Endometrial microvascular endothelial cells (primary cell): Measurements from ENCODE around the gene SLC22A17. TPM values are rescaled to one million over a fixed set of nuclear protein-coding genes. Genes with fewer than 3 reads are reported as not detected.

Experiments used
- in situ Hi-C: cut with HindIII; loops from 2 replicates; pipeline ENCODE4 v1.10.0; 2017; ENCODE audit warnings: low sequenced_read_pairs, low pct_unique_long_range_greater_than_20kb; ENCODE audit errors: inconsistent ontology term
- total RNA-seq: library from RNA; depleted of rRNA; stranded (reverse); fragments of >200 nt; gene quantifications from one replicate; pipeline ENCODE4 v1.2.3, GENCODE V29; 2015; ENCODE audit errors: inconsistent ontology term

SLC22A17 gene
- total RNA-seq, 1 donor from 2014 or later, result 0.09 TPM

DNA sequence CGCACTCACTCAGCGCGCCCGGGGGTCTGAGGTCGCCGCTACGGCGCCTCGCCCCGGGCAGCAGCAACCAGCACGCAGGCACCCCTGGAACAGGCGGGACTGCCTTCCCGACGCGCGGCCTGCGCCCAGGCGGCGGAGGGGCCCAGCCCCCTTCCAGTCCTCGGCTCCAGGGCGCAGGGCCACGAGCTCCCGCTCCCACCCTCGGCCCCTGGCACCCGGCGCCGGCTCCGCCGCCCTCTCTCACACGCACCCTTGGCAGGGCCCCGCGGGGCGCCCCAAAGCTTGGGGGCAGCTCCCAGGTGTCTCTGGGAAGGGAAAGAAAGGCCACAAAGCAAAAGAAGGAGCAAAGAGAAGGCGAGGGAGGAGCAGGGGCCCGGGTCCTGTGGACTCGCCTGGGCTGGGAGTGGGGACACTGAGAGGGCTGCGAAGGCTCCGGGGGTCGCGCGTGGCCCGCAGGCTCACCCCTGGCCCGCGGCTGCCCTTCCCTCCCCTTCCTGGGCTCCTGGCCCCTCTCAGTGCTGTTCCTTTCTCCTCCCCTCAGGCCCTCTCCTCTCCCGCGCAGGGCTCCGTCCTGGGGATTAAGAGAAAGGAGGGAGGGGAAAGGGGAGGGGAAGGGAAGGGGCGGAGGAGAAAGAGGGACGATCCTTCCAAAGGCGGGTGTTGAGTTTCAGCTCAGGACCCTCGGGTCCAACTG lies 13.2 kb upstream of the SLC22A17 start:
- in situ Hi-C loops, result no loop called here

DNA sequence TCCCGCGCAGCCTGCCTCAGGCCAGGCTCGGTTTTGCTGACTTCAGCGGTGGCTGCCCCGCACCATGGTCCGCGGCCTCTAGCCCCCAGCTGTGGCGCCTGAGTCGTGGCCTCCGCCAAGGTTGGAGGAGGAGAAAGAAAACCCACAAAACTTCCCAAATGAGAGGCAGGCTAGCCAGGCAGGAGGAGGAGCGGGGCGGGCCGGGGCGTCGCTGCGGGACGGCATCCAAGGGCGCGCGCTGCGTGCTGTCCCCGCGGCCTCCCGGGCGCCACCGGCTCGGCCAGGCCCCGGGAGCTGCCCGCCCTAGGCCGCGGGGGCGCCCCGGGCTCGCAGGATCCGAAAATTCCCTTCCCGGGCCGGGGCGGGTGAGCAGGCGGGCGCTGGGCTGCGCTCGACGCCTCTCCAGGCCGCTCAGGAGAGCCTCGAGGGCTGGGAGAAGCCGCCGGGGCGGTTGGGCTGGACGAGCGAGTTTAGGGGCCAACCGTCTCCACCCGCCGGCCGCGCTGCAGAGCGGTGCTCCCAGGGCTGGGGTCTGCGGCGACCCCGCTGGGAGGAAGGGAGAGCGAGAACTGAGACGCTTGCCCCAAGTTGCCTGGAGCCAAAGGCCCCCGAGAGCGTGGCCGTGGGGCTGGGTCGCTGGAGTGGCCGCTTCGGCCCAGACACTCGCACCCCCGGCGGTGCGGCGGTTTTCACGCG lies 12.5 kb upstream of the SLC22A17 start, which contains the start of gene EFS:
Gene EFS (minus strand): TSS at position 137 of the 696 bp plus-strand sequence. CDS start 147 bp downstream, outside the sequence.
- in situ Hi-C loops, result no loop called here

DNA sequence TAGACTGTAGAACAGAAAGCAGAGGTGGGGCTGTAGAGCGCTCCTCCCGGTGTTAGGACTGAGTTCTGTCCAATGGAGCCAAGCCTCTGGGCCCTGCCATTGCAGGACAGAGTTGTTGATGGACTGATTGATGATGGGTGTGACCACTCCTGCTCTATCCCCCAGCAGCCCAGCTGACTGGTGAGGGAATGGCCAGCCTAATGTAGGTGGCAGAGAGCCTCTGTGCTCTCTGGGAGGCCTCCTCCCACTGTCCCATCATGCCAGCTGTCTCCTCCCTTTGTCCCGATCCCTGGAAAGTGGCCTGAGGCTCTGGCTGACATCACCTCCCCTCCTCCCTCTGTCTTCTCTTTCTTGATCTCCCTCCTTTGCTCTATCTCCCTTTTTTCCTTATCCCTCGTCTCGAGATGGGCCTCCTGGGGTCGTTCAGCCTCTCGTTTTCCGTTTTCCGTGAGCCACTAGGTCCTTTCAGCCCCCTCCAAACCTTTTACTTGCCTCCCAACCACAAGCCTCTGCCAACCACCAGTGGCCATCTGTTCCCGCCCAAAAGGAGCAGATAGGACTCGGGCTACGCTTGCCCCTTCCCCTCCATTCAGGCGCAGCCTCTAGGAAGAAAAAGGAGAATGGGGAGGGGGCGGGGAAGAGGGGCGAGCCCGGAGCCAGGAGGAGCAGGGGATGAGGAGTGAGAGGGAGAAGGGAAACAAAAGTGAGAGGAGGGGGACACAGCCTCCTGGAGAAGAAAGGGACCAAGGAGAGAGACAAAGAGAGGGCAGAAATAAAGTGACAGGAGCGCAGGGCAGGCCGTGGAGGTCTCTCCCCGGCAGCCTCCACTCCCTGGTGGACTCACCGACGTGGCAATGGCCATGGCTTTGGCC lies 11.7 kb upstream of the SLC22A17 start:
- in situ Hi-C loops, result no loop called here

DNA sequence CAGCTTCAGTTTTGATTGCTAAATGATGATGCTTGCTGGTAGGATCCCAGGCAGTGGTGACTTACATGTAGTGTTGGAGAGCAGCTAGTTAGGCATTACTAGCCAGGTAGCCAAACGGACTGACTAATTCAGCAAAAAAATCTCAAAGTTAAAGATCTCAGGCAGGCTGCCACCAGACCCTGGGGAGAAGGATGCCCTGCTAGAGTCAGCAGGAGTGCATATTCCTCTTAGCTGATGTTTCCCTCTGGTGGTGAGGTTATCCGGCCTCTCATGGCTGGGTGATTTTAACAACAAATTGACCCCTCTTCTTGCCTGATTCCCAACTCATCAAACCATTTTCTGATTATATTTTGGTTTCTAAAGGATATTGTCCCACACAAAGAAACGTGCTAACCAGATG lies 9.5 kb upstream of the SLC22A17 start:
- in situ Hi-C loops, result no loop called here

DNA sequence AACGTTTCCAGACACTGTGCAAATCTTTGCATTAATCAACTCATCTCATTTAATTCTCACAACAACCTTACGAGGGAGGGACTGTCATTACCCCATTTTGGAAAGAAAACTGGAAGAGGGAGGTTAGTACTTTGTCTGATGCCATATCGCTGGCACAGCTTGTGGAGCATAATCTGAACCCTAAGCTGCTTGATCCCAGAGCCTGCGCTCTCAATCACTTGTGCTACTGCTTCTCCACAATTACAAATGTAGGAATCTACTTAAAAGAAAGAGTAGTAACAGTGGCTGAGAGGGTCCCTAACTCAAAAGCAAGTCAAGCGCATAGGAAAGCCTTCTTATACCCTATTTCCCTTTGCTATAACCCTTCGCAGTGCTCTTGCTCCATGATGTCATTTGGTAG lies 9.1 kb upstream of the SLC22A17 start:
- in situ Hi-C loops, result no loop called here

DNA sequence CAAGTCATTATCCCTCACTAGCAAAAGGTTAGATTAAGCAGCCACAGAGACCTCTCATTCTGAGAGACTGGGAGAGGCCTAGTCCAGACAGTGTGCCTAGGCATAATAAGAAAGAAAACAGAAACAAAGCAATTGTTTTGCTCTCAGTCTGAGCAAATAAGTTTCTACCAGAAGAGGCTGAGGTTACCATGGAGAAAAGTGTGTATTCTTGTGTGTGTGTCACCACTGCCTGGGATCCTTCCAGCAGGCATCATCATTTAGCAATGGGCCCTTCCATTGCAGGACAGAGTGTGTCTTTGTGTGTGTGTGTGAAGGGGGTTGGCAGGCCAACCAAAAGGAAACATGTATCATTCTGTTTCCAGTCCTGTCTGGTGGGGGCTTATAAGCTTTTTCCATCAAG lies 8.6 kb upstream of the SLC22A17 start:
- in situ Hi-C loops, result no loop called here

DNA sequence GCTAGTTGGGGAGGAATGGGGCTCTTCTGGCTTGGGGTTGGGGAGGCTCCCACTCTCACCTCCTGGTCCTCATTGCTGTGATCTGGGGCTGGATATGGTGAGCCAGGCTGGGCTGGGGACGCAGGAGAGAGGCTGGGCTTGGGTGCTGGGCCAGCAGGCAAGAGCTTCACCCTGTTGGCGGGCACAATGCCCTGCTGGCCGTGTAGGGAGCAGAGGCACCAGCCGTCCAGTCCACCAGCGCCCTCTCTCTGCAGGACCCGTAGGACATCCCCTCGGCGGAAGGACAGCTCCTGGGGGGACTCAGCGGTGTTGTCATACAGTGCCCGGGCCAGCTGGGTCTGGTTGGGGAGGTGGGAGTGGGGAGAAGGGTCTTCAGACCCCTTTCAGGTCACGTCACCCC lies 7.8 kb upstream of the SLC22A17 start:
- in situ Hi-C loops, result no loop called here

DNA sequence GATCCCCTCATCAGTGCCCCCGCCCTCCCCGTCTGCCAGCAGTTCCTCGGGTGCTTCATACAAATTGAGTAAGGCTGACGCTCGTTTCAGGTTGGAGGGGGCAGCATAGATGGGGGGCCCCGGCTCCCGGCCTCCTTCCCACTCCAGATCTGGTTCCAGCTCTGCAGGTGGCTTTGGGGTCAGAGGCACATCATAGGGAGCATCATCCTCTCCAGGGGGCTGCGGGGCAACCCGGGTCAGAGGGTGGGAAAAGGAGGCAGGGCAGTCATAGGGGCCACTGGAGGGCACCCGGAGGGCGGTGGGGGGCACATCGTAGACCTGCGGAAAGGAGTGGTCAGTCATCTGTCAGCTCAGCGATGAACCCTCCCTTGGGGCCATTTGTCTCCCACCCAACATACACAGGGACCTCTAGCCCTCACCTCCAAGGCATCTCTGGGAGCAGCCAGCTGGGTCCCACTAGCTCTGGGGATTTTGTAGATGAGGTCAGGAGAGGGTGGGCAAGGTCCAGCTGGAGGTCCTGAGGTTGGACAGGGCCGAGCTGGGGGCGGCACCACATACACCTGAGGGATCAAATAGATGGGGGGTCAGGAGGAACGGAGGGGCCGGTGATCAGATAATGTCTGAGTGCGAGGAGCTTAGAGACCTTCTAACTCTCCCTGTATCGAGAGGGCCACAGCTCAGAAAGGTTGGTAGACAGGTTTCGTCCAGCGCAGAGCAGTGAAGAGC lies 7.2 kb upstream of the SLC22A17 start:
- in situ Hi-C loops, result no loop called here

DNA sequence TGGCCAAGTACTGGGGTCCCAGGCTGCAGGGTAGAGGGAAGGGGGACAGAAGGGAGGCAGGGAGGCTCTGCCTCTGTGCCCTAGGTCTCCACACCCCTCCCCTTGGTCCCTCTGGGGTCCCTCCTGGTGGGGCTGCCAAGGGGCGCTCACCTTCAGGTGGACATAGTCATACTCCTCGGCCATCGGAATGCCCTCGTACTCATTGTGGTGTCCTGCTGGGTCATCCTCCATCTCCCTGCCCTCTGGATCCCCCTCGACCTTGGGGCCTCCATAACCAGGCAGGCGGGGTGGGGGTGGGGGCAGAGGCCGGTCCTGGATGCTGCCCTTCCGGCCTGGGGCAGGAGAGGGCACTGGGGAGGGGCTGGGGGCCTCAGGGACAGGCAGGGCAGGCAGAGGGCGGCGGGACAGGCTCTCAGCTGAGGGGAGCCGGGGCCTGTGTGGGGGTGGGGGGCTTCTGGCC lies 6.5 kb upstream of the SLC22A17 start:
- in situ Hi-C loops, result no loop called here

DNA sequence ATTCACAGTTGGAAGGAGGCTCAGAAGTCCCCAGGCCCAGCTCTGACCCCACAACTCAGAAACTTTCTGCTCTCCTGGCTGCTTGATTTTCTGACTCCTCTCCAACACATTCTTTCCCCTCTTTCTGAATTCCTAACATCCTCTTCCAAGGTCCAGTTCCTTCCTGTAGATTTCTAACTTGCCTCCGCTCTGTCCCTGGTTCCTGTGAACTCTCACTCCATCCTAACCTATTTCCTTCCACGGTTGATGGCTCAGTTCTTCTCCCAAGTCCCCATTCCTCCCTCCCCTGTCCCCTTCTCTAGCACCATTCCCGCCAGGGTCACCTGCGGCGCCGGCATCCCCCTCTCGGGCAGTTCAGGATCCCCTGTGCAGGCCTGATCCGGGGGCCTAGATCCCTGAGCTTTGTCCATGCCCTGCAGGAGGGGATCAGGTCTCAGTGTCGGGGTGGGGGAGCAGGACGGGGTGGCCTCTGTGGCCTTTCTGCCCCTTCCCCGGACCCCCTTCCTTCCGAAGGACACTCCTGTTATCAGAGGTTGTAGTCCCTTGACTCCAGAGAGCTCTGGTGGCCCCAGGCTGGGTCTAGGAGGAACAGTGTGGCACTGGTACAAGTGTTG lies 6.0 kb upstream of the SLC22A17 start:
- in situ Hi-C loops, result no loop called here

DNA sequence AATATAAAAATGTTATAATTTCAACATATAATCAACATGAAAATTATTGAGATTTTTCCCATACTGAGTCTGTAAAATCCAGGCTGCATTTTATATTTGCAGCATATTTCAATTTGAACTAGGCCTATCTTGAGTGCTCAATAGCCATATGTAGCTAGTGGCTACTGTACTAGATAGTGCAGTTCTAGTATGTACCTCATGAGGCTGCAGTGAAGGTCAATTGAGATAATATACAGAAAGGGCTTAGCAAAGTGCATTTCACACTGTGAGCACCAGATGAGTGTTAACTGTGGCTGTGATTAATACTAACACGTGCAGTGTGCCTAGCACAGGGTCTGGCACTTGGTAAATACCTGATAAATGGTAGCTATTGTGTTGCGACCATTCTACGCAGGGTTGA lies 5.4 kb upstream of the SLC22A17 start:
- in situ Hi-C loops, result no loop called here

DNA sequence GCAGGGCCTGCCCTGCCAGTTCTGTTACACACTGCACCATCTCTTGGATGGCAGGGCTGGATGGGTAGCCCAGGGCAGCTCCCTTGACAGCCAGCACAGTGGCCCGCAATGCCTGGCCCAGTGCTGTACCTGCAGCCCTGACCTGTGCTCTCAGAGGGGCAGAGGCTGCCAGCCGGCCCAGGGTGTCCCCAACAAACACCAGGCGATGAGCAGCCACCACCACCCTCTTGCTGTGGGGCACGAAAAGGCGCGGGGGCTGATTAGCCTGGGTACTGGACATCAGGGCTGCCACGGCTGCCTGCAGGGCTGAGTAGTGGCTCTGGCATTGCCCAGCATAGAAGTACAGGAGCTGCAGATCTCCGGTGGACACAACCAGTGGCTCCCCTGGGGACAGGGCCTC lies 4.6 kb upstream of the SLC22A17 start:
- in situ Hi-C loops, result no loop called here

DNA sequence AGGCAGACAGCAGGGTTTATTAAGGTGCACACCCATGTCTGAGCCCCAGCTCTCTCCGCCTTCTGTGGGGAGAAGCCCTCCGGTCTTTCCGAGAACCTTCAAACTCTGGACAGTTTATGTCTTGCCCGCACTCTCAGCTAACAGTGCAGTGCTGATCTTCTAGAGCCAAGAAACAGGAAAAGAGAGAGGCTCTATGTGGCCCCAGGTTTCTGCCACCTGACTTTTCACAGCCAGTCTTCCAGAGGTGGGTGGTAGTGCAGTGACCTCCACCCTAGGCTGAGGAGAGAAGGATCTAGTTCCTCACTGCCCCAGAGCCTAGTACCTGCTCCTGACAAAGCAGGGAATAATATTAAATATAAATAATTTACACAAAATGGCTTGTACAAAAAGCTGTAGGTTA lies 4.0 kb upstream of the SLC22A17 start:
- in situ Hi-C loops, result no loop called here

DNA sequence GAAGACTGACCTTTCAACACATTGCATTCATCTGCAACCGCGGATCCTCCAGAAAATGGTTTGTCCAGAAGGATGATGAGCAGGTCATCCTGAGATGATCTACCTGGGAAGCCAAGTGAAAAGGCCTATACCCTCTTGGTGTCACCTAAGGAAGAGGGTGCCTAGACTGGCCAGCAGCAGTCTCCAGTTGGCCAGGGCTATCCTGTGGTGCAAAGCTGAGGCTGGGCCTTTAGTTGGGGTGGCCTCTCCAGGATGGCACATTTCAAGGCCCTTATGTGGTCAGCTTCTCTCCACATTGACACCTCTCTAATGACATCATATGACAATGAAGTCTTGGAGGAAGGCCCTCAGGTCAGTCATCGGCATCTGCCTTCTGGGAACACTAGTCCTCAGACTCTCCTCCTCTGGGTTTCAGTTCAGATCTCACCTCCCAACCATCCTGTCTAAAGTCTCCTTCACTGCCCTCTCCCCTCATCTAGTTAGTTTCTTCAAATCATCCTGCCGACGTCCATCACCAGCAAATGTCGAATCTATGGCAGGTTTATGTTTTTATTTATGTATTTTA lies 3.3 kb upstream of the SLC22A17 start:
- in situ Hi-C loops, result no loop called here

DNA sequence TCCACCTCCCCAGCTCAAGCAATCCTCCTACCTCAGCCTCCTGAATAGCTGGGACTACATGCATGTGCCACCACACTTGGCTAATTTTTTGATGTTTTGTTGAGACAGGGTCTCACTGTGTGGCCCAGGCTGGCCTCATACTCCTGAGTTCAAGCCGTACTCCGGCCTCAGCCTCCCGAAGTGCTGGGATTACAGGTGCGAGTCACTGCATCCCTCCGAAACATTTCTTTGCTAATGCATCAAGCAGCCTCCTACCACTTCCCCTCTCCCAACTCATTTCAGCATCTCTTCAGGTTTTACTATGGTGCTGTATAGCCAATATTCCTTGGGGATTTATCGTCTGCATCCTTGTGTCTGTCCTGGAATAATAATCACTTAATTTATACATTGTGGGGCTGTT lies 2.3 kb upstream of the SLC22A17 start:
- in situ Hi-C loops, result no loop called here

DNA sequence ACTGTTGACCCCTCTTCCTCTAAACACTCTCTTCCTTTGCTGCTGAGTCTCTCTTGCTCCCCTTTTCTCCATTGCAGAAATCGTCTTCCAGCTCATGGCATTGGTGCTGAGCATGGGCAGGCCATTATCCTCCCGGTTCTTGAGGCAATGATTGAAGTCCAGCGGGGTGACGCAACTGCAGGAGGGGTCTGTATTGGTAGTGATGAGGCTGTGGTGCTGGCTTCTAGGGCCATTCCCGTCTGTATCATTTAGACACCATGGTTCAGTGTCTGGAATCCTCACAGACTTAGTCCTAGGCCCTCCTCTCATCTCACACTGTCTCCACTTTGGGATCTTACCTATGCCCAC lies 720 bp upstream of the SLC22A17 start:
- in situ Hi-C loops, result no loop called here

DNA sequence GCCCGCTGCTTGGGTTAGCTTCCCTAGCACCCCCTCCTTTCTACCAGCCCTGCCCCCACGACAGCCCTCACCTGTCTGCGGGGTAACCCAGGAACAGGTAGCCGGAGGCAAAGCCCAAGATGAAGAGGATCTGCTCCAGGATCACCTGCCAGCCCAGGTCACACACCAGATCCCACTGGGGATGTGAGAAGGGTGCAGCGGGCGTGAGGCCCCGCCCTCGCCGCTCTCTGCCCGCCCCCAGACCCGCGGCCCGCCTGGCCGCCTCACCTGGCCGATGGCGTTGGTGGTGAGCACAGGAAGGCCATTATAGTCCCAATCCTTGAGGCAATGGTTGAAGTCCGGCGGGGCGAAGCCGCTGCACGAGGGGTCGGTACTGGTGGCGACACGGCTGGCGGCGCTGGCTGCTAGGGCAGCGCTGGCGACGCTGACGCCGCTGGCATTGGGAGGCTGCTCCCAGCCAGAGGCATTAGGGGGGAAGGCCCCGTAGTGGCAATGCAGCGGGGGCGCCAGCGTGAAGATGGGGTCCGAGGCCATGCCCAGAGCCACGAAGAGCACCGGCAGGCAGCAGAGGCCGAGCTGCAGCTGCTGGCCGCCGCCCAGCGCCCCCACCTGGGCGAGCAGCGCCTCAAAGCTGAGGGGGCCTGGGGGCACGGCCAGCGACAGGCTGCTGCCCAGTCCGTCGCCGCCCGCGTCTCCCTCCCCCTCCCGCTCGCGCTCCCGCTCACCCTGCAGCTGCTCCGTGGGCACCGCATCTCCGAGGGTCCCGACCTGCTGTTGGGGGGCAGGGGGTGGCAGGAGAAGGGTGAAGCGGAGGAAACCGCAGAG lies 794 bp downstream of the SLC22A17 start:
- in situ Hi-C loops, result no loop called here
